K562 (cell line): Measurements from ENCODE around the gene ATP6V0C. TPM values are rescaled to one million over a fixed set of nuclear protein-coding genes. Genes with fewer than 3 reads are reported as not detected.

Experiments
- ADNP ChIP-seq: fragments of 200-800 bp; sonication (Bioruptor generic); IDR thresholded peaks from 2 replicates; pipeline ENCODE4 v1.6.1; 2016; ENCODE audit warnings: missing genetic modification characterization, missing compliant biosample characterization
- CEBPB ChIP-seq: fragments of 450-650 bp; IDR thresholded peaks from 2 replicates; pipeline ENCODE4 v1.6.1; 2016; ENCODE audit warnings: missing genetic modification characterization, missing compliant biosample characterization
- CREB3 ChIP-seq: fragments of 450-650 bp; conservative IDR thresholded peaks from 2 replicates; pipeline ENCODE4 v1.6.1; 2016; ENCODE audit warnings: missing genetic modification characterization, low read depth, mild to moderate bottlenecking, missing compliant biosample characterization, moderate library complexity
- GMEB1 ChIP-seq: fragments of 250-450 bp; sonication (Bioruptor Pico); IDR thresholded peaks from 2 replicates; pipeline ENCODE4 v1.4.0; 2020; ENCODE audit warnings: mild to moderate bottlenecking
- HDAC1 ChIP-seq, 2 experiments: fragments of 450-650 bp; IDR thresholded peaks; 2 replicates each; pipeline ENCODE4 v1.6.1; 2016 to 2017; ENCODE audit warnings: inconsistent platforms in 1 of 2, mild to moderate bottlenecking in 1 of 2, moderate library complexity in 1 of 2
- NCOA4 ChIP-seq: fragments of 450-650 bp; IDR thresholded peaks from 2 replicates; pipeline ENCODE4 v1.6.1; 2018; ENCODE audit warnings: mild to moderate bottlenecking; ENCODE audit not compliant: partially characterized antibody
- NR1H2 ChIP-seq: sonication (generic); formaldehyde crosslinking; IDR thresholded peaks from 2 replicates; pipeline ENCODE4 v1.4.0; 2020; ENCODE audit warnings: mild to moderate bottlenecking, missing genetic modification reagents
- PBX2 ChIP-seq, 2 experiments: IDR thresholded peaks in 1 of 2; conservative IDR thresholded peaks in 1 of 2; 2 replicates each; pipeline ENCODE4 v1.6.1; 2016; ENCODE audit warnings: low read depth in 2 of 2, mild to moderate bottlenecking in 1 of 2, missing compliant biosample characterization in 1 of 2, missing genetic modification characterization in 1 of 2, moderate library complexity in 1 of 2
- POLR3A ChIP-seq: IDR thresholded peaks from 2 replicates; pipeline ENCODE4 v1.6.1; 2011; ENCODE audit warnings: borderline replicate concordance, mild to moderate bottlenecking, moderate library complexity; ENCODE audit not compliant: insufficient read length, insufficient read depth; ENCODE audit errors: extremely low read depth
- RB1 ChIP-seq: fragments of 450-650 bp; IDR thresholded peaks from 2 replicates; pipeline ENCODE4 v1.6.1; 2017; ENCODE audit warnings: low read depth, mild to moderate bottlenecking
- RBM34 ChIP-seq: fragments of 200-400 bp; formaldehyde crosslinking; IDR thresholded peaks from 2 replicates; pipeline ENCODE4 v1.6.1; 2018; ENCODE audit warnings: low read length, borderline replicate concordance; ENCODE audit not compliant: insufficient read depth
- SAP30 ChIP-seq: fragments of 200-600 bp; sonication (generic); IDR thresholded peaks from 2 replicates; pipeline ENCODE4 v1.6.1; 2012; ENCODE audit warnings: borderline replicate concordance, low read depth, mild to moderate bottlenecking, moderate library complexity, low read length, control low read depth, inconsistent platforms; ENCODE audit not compliant: insufficient read depth, poor library complexity, severe bottlenecking
- TFAP4 ChIP-seq: sonication (generic); formaldehyde crosslinking; IDR thresholded peaks from 2 replicates; pipeline ENCODE4 v1.8.0; 2022; ENCODE audit warnings: missing genetic modification reagents, mild to moderate bottlenecking, moderate library complexity, borderline replicate concordance
- ZFPM2 ChIP-seq: fragments of 250-450 bp; sonication (Bioruptor Pico); IDR thresholded peaks from 2 replicates; pipeline ENCODE4 v1.5.1; 2022; ENCODE audit warnings: mild to moderate bottlenecking
- ZNF639 ChIP-seq, 2 experiments: fragments of 200-800 bp in 1 of 2; sonication (Bioruptor generic) in 1 of 2; sonication (generic) in 1 of 2; formaldehyde crosslinking in 1 of 2; IDR thresholded peaks in 1 of 2; conservative IDR thresholded peaks in 1 of 2; 2 replicates each; pipeline versions ENCODE4 v1.5.0 to v1.6.1; 2016 to 2020; ENCODE audit warnings: missing compliant biosample characterization in 1 of 2, missing genetic modification characterization in 1 of 2, missing genetic modification reagents in 1 of 2
- polyA plus RNA-seq, 8 experiments: library from polyadenylated mRNA; depleted of rRNA in 4 of 8; stranded (reverse) in 5 of 8; unstranded in 3 of 8; fragments of >200 nt; fragmentation: Nextera tagmentation in 2 of 8; fragmentation: Illumina TruSeq in 1 of 8; extraction: Ambion mirVana in 2 of 8; extraction: Trizol in 1 of 8; gene quantifications; 2 replicates each; pipeline versions ENCODE4 v1.2.1 to v1.2.3, GENCODE V29; 2011 to 2014; ENCODE audit warnings: inconsistent platforms in 1 of 8, missing spikeins in 1 of 8
- total RNA-seq, 7 experiments: library from RNA; depleted of rRNA in 6 of 7; stranded (reverse); fragments of >200 nt in 6 of 7; fragmentation: Illumina TruSeq in 2 of 7; extraction: Trizol in 2 of 7; gene quantifications; 2 replicates each; pipeline versions ENCODE4 v1.2.1 to v1.2.3, GENCODE V29; 2011 to 2021; ENCODE audit warnings: low replicate concordance in 1 of 7

The ATP6V0C gene
- total and polyA plus RNA-seq, 9 of the 15 experiments (the other 6 are each of a cell fraction or from before 2014, with no cell fraction given), result 2.9 to 228 (median 22.7) TPM

GRCh38 chr16:2537451-2538379, 24.0 kb downstream of the ATP6V0C start, which contains the start of gene PDPK1 (continued):
- TF ChIP-seq TFAP4 (CRISPR knock-in tag), result peak; percentile 44; the same call in 1 of the 2 replicates
- TF ChIP-seq PBX2 (CRISPR knock-in tag; IDR thresholded peaks at IDR 0.05; ENCODE audit: low read depth), result peak; percentile 63; the same call in 1 of the 2 replicates
- TF ChIP-seq PBX2 (tag; conservative IDR thresholded peaks at IDR 0.05; ENCODE audit: low read depth), result no peak
- no peak for TF ChIP-seq NCOA4
- no peak for TF ChIP-seq ZFPM2 (CRISPR knock-in tag)
- no peak for TF ChIP-seq RBM34
- peak in 1 of 2 experiments; percentile 50; a peak in 1 of 4 replicates for TF ChIP-seq HDAC1 (IDR thresholded peaks at IDR 0.05)
- peak; percentile 89 for TF ChIP-seq GMEB1 (CRISPR knock-in tag)
- no peak for TF ChIP-seq CREB3
- peak in 1 of 2 experiments; percentile 93; a peak in 2 of 4 replicates for TF ChIP-seq ZNF639 (CRISPR knock-in tag; conservative IDR thresholded peaks at IDR 0.05 in 1 of 2, IDR thresholded peaks at IDR 0.05 in 1 of 2)
- TF ChIP-seq ADNP (tag), result peak; percentile 11; the same call in 1 of the 2 replicates
- 0 out of 2 replicates have a peak, but pooled peaks have one; percentile 17 for TF ChIP-seq CEBPB (tag)
- no peak for TF ChIP-seq NR1H2 (CRISPR knock-in tag)
- TF ChIP-seq RB1, result peak; percentile 54; the same call in 1 of the 2 replicates
- TF ChIP-seq POLR3A, result peak; percentile 52
- peak; percentile 35 for TF ChIP-seq SAP30
